Measurements from ENCODE around the gene MED13L.

The MED13L gene

DNA sequence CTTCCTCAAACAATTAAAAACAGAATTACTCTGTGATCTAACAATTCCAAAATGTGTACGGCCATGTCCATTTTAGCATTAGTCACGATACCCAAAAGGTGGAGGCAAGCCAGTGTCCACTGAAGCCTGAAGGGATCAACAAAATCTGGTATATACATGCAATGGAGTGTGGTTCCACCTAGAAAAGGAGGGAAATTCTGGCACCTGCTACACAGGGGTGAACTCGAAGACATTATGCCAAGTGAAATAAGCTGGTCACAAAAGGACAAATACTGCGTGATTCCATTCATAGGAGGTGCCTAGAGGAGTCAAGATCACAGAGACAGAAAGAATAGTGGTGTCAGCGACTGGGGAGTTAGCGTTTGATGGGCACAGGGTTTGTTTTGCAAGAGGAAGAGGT, 331.4 kb downstream of the MED13L start:
- Histone ChIP-seq H3K27ac (no peak overlapping the region), H3K27me3 (no peaks in the 10 kb centered on the region), H3K9me3 (no peaks in the 10 kb centered on the region), H3K4me1 (ENCODE audit: control insufficient read depth in 1 of 2, insufficient read depth in 1 of 2, low read depth in 1 of 2, low read length in 1 of 2) (no peaks in the 10 kb centered on the region), H3K4me3 (ENCODE audit: low read depth in 1 of 2, low read length in 1 of 2) (no peak overlapping the region), H3K36me3 (peaks cover 13% of the 10 kb centered on the region)
- TF ChIP-seq, protein P1, sequence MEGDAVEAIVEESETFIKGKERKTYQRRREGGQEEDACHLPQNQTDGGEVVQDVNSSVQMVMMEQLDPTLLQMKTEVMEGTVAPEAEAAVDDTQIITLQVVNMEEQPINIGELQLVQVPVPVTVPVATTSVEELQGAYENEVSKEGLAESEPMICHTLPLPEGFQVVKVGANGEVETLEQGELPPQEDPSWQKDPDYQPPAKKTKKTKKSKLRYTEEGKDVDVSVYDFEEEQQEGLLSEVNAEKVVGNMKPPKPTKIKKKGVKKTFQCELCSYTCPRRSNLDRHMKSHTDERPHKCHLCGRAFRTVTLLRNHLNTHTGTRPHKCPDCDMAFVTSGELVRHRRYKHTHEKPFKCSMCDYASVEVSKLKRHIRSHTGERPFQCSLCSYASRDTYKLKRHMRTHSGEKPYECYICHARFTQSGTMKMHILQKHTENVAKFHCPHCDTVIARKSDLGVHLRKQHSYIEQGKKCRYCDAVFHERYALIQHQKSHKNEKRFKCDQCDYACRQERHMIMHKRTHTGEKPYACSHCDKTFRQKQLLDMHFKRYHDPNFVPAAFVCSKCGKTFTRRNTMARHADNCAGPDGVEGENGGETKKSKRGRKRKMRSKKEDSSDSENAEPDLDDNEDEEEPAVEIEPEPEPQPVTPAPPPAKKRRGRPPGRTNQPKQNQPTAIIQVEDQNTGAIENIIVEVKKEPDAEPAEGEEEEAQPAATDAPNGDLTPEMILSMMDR (IDR thresholded peaks at IDR 0.05), result no peak

DNA sequence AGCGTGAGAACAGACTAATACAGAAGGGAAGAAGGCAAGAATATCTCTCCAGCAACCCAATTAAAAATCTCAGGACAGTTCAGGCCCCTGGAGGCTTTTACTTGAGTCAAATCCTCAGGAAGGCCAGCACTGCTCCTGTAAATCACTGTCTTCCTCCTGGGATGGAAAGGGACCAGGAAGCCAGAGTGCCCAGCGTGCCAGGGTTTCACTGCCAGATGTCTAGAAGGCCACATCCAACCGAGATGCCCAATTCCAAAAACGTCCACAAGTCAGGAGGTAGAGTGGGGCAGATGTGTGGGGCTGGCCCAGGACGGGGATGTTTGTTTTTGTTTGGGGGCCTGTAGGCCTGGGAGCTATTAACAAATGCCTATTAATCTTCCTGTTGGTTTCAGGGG, 332.0 kb downstream of the MED13L start:
- Histone ChIP-seq H3K36me3 (peaks cover 10% of the 10 kb centered on the region), H3K9me3 (no peaks in the 10 kb centered on the region), H3K4me1 (ENCODE audit: control insufficient read depth in 1 of 2, insufficient read depth in 1 of 2, low read depth in 1 of 2, low read length in 1 of 2) (no peaks in the 10 kb centered on the region), H3K4me3 (ENCODE audit: low read depth in 1 of 2, low read length in 1 of 2) (no peak overlapping the region), H3K27me3 (no peaks in the 10 kb centered on the region), H3K27ac (no peak overlapping the region)
- TF ChIP-seq, protein P1 (IDR thresholded peaks at IDR 0.05), result no peak

DNA sequence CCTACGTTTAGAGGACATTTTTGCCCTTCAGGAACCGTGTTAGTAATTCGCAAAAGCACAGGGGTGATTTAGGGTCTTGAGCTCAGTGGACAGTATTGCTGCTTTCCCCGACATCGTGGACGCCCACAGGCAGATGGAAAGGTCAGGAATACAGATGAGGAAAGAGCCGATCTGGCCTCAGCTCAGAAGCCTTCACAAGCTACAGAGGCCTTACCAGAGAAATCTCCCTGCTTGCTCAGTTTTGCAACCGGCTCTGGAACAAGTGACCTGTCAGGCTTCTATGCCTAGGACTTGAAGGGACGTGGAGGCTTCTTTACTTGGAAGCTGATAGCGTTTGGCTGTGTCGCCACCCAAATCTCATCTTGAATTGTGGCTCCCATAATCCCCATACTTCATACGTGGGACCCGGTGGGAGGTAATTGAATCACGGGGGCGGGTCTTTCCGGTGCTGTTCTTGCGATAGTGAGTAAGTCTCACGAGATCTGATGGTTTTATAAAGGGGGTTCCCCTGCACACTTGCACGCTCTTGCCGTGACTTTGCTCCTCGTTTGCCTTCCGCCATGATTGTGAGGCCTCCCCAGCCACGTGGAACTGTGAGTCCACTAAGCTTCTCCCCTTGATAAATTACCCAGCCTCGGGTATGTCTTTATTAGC, 332.5 kb downstream of the MED13L start:
- H3K36me3 ChIP-seq, result peaks cover 5% of the 10 kb centered on the region
- no peak overlapping the region for H3K4me3 ChIP-seq (ENCODE audit: low read depth in 1 of 2, low read length in 1 of 2)
- no peak overlapping the region for H3K27ac ChIP-seq
- H3K27me3 ChIP-seq, result no peaks in the 10 kb centered on the region
- H3K4me1 ChIP-seq (ENCODE audit: control insufficient read depth in 1 of 2, insufficient read depth in 1 of 2, low read depth in 1 of 2, low read length in 1 of 2), result no peaks in the 10 kb centered on the region
- H3K9me3 ChIP-seq, result no peaks in the 10 kb centered on the region
- TF ChIP-seq, protein P1 (IDR thresholded peaks at IDR 0.05), result no peak

DNA sequence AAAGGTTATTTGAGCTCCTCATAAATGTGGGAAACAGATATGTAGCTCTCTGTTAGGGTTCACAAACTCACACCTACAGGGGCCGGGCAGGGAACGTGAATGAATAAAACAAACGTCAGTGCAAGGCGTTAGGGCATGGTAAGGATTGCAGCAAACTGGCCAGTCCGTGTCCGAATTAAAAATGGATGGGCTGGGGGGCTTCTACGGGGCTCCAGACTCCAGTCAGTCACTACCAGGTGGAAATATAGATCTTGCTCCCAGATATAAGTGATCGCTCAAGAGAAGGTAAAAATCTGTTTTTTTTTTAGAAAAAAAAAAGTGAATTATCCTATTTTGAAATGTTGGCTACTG, 333.1 kb downstream of the MED13L start:
- no peak overlapping the region for H3K27ac ChIP-seq
- no peaks in the 10 kb centered on the region for H3K36me3 ChIP-seq
- no peaks in the 10 kb centered on the region for H3K4me1 ChIP-seq (ENCODE audit: control insufficient read depth in 1 of 2, insufficient read depth in 1 of 2, low read depth in 1 of 2, low read length in 1 of 2)
- H3K27me3 ChIP-seq, result no peaks in the 10 kb centered on the region
- H3K4me3 ChIP-seq (ENCODE audit: low read depth in 1 of 2, low read length in 1 of 2), result no peak overlapping the region
- H3K9me3 ChIP-seq, result no peaks in the 10 kb centered on the region
- TF ChIP-seq, protein P1 (IDR thresholded peaks at IDR 0.05), result no peak

DNA sequence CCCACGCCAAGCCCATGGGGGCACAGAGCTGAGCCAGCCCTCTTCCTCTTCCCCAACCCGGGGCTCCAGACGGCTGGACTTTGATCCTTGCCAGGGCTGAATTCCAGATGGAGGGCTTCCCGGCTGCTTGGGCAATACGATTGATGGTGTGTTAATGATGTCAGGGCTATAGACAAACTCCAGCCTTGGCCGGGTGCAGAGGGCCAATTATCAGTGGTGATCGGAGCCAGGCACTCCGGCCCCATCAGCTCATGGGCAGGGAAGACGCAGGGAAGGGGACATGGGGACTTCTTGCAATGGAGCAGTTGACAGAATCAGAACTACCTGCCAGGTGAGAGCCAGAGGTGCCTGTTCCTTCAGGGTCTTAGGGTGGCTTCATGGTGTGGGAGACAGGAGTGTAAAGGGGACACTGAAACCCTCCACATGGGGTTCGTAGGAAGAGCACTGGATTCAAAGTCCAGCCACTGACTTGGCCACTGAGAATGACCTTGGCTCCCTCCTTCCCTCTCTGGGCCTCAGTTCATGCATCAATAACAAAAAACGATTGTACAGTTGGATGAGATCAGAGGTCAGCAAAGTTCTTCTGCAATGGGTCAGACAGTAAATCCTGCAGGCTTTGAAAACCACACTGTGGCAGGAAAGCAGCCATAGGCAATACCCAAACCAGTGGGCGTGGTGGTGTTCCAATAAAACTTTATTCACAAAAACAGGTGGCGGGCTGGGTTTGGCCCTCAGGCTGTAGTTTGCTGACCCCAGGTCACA, 333.7 kb downstream of the MED13L start:
- H3K27ac ChIP-seq, result no peak overlapping the region
- no peaks in the 10 kb centered on the region for H3K36me3 ChIP-seq
- TF ChIP-seq, protein P1 (IDR thresholded peaks at IDR 0.05), result no peak
- no peaks in the 10 kb centered on the region for H3K9me3 ChIP-seq
- no peak overlapping the region for H3K4me3 ChIP-seq (ENCODE audit: low read depth in 1 of 2, low read length in 1 of 2)
- H3K27me3 ChIP-seq, result peaks cover 5% of the 10 kb centered on the region
- no peaks in the 10 kb centered on the region for H3K4me1 ChIP-seq (ENCODE audit: control insufficient read depth in 1 of 2, insufficient read depth in 1 of 2, low read depth in 1 of 2, low read length in 1 of 2)
